OCI-LY7 (cell line): ENCODE measurements around the gene C1orf50. TPM values are rescaled to one million over a fixed set of nuclear protein-coding genes. Genes with fewer than 3 reads are reported as not detected.

Experiments
- Bru-seq: library from RNA; stranded (reverse); fragments of 400-500 nt; gene quantifications from one replicate; lab custom pipeline; 2021; lab: Mats Ljungman, UMichigan
- BruChase-seq, 2 experiments: library from RNA; stranded (reverse); fragments of 400-500 nt; gene quantifications; one replicate each; lab custom pipeline; 2021; lab: Mats Ljungman, UMichigan
- BruUV-seq: library from RNA; stranded (reverse); fragments of 400-500 nt; replicated peaks from 2 replicates; lab custom pipeline; 2021; lab: Mats Ljungman, UMichigan
- CTCF ChIA-PET: fragments of 300-600 bp; sonication (Branson Sonifier 250); formaldehyde crosslinking; loops from one replicate; lab custom pipeline; 2022; ENCODE audit warnings: antibody characterized with exemption; ENCODE audit not compliant: unreplicated experiment; lab: Charles Lee
- POLR2A ChIA-PET: fragments of 300-600 bp; sonication (Branson Sonifier 250); formaldehyde crosslinking; loops from one replicate; lab custom pipeline; 2022; ENCODE audit warnings: antibody characterized with exemption; lab: Charles Lee
- DNase-seq: peaks from one replicate; pipeline ENCODE4 v3.0.0-alpha.2; 2015; ENCODE audit warnings: low spot score
- H2AFZ ChIP-seq: fragments of 200-600 bp; sonication (generic), shearing (Covaris generic); 2 replicates; pipeline ENCODE4 v1.6.1; 2014; ENCODE audit warnings: mild to moderate bottlenecking, antibody characterized with exemption, low read length, moderate library complexity
- H3K27ac ChIP-seq: fragments of 200-600 bp; sonication (generic); 2 replicates; pipeline ENCODE4 v1.5.1; 2014; ENCODE audit warnings: mixed run types, low read depth, mild to moderate bottlenecking, moderate library complexity, low read length, inconsistent platforms; ENCODE audit not compliant: poor library complexity, severe bottlenecking
- H3K36me3 ChIP-seq: fragments of 200-600 bp; sonication (generic); 2 replicates; pipeline ENCODE4 v1.6.1; 2014; ENCODE audit warnings: mild to moderate bottlenecking, antibody characterized with exemption, low read length, moderate library complexity, mixed read lengths; ENCODE audit not compliant: insufficient read depth
- H3K4me1 ChIP-seq: fragments of 200-600 bp; sonication (generic); 2 replicates; pipeline ENCODE4 v1.5.1; 2014; ENCODE audit warnings: mild to moderate bottlenecking, low read length; ENCODE audit not compliant: insufficient read depth, poor library complexity, severe bottlenecking
- H3K4me2 ChIP-seq: fragments of 200-600 bp; sonication (generic); 2 replicates; pipeline ENCODE4 v1.6.1; 2014; ENCODE audit warnings: mild to moderate bottlenecking, low read length
- H3K4me3 ChIP-seq: fragments of 200-600 bp; sonication (generic); 2 replicates; pipeline ENCODE4 v1.5.1; 2014; ENCODE audit warnings: mild to moderate bottlenecking, low read depth, low read length; ENCODE audit not compliant: poor library complexity, severe bottlenecking
- H3K79me2 ChIP-seq: fragments of 200-600 bp; sonication (generic); 2 replicates; pipeline ENCODE4 v1.6.1; 2016; ENCODE audit warnings: low read depth, mild to moderate bottlenecking, low read length, moderate library complexity, mixed read lengths; ENCODE audit not compliant: insufficient read depth
- H3K9me2 ChIP-seq: fragments of 200-600 bp; sonication (generic); 2 replicates; pipeline ENCODE4 v1.6.1; 2016; ENCODE audit warnings: mild to moderate bottlenecking, low read length, mixed read lengths; ENCODE audit not compliant: insufficient read depth
- H3K9me3 ChIP-seq: fragments of 200-600 bp; sonication (generic); 2 replicates; pipeline ENCODE4 v1.6.1; 2014; ENCODE audit warnings: mild to moderate bottlenecking, mixed run types, low read length, mixed read lengths
- H4K20me1 ChIP-seq: fragments of 200-600 bp; sonication (generic); 2 replicates; pipeline ENCODE4 v1.6.1; 2014; ENCODE audit warnings: mild to moderate bottlenecking, antibody characterized with exemption, low read length, moderate library complexity, mixed read lengths; ENCODE audit not compliant: insufficient read depth
- CTCF ChIP-seq: fragments of 200-600 bp; sonication (generic); conservative IDR thresholded peaks from 2 replicates; pipeline ENCODE4 v1.5.1; 2014; ENCODE audit warnings: mild to moderate bottlenecking, antibody characterized with exemption, low read length, moderate library complexity, mixed read lengths
- EZH2phosphoT487 ChIP-seq: fragments of 200-600 bp; sonication (generic); IDR thresholded peaks from 2 replicates; pipeline ENCODE4 v1.6.1; 2018; ENCODE audit warnings: low read depth, borderline replicate concordance, mild to moderate bottlenecking, mixed run types, antibody characterized with exemption, low read length, moderate library complexity, mixed read lengths
- intact Hi-C: fragments of 100-400 bp; cut with micrococcal nuclease; formaldehyde crosslinking; loops from one replicate; pipeline ENCODE4 v1.10.0; 2022; ENCODE audit not compliant: unreplicated experiment
- long read RNA-seq: library from polyadenylated mRNA; stranded (forward); transcript quantifications from one replicate; pipeline ENCODE4 v2.0.0, GENCODE V29; 2022
- total RNA-seq, 2 experiments: library from RNA; depleted of rRNA in 1 of 2; stranded (reverse); fragments of >200 nt in 1 of 2; shearing (Covaris generic) in 1 of 2; gene quantifications; 2 replicates each; pipeline ENCODE4 v1.2.3, GENCODE V29; 2014 to 2022

Gene C1orf50
- total RNA-seq (2014; rRNA removed; shearing (Covaris generic)) = 2.0 and 3.2 TPM in 2 replicates
- total RNA-seq (2022) = 9.7 and 9.9 TPM in 2 replicates
- Bru-seq, nascent RNA = percentile 69 among the genes with signal in this experiment
- percentile 82 among the genes with signal in this experiment for BruChase-seq, experiment 1, labeled RNA remaining after a 6-hour chase
- percentile 77 among the genes with signal in this experiment for BruChase-seq, experiment 2, labeled RNA remaining after a 2-hour chase
- long read RNA-seq, full-length matches to known transcripts = 1 of 9 reads
- long read RNA-seq, partial matches to known transcripts = 1 of 9 reads
- long read RNA-seq, other reads (novel, unspliced or antisense) = 7 of 9 reads

GRCh38 chr1:42766741-42767509 is at the start of gene C1orf50, which contains the start of gene P3H1:
Gene C1orf50 (plus strand): TSS chr1:42767249. CDS start chr1:42767312, 63 bp downstream.
Gene P3H1 (minus strand): TSS chr1:42767028. CDS start chr1:42766971, 57 bp downstream.
- Histone ChIP-seq H3K79me2 (peaks cover 49% of the 10 kb centered on the region), H3K4me3 (peak within 1 kb of the TSS; percentile 82), H3K4me1 (peaks cover 27% of the 10 kb centered on the region), H2AFZ (peak within 1 kb of the TSS; percentile 69; the same call in 1 of the 2 replicates), H3K36me3 (peaks cover 21% of the 10 kb centered on the region), H3K9me3 (no peaks in the 10 kb centered on the region), H4K20me1 (peaks cover 10% of the 10 kb centered on the region), H3K9me2 (no peaks in the 10 kb centered on the region), H3K4me2 (peak within 1 kb of the TSS; percentile 99), H3K27ac (peak within 1 kb of the TSS; percentile 52)
- TSS peak; percentile 71 for BruUV-seq
- ChIA-PET CTCF (interaction anchor here (1.1 to 2.3 kb wide), 3 partner anchors 42 to 175 kb away, joined by 4 to 9 read pairs (median 4); partner anchors contain the start of gene ZNF691), POLR2A (interaction anchor here (0.5 to 3.5 kb wide), 17 partner anchors 9 to 1793 kb away, joined by 3 to 35 read pairs (median 3); partner anchors contain the start of genes PPCS, PPIH and ZNF691)
- intact Hi-C loops = loop anchor here (1.0 to 10.0 kb wide), 4 partner anchors 84 to 432 kb away; partner anchors contain the start of genes FOXJ3, PPIH, SLC2A1 and YBX1
- DNase-seq = peak; percentile 99
- TF ChIP-seq CTCF (0 out of 2 replicates have a peak, but pooled peaks have one; percentile 7), EZH2phosphoT487 (no peak)

DNA sequence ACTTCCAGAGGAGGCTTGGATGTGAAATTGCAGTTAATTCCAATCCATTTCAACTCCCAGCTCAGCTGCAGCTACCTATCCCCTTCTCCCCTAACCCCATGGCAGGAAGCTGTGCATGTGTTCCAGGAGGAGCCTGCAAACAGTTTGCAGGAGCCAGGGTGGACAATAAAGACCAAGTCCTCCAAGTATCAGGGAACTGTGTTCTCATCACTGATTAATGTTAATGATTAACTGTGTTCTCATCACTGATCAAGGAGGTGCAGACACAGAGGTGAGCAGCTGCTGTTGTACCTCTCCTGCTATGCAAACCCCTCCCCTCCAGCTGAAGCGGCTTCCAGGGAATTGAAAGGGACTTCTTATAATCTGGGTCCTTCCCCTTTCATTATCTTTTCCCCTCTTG is 46.2 kb upstream of the C1orf50 start:
- no peaks in the 10 kb centered on the region for H3K79me2 ChIP-seq
- ChIA-PET CTCF (no interaction called here), POLR2A (no interaction called here)
- H3K4me1 ChIP-seq = no peaks in the 10 kb centered on the region
- intact Hi-C loops = no loop called here
- no TSS peak for BruUV-seq
- H2AFZ ChIP-seq = no peak overlapping the region
- no peaks in the 10 kb centered on the region for H3K9me2 ChIP-seq
- H3K27ac ChIP-seq = no peak overlapping the region
- no peak overlapping the region for H3K4me3 ChIP-seq
- no peaks in the 10 kb centered on the region for H3K9me3 ChIP-seq
- TF ChIP-seq EZH2phosphoT487 (no peak), CTCF (no peak)
- H3K4me2 ChIP-seq = no peak overlapping the region
- H3K36me3 ChIP-seq = peaks cover 34% of the 10 kb centered on the region
- DNase-seq = no peak
- no peaks in the 10 kb centered on the region for H4K20me1 ChIP-seq
